HepG2 (cell line): ENCODE data around the gene CLASRP.

Source experiments
- ADNP ChIP-seq: sonication (generic); formaldehyde crosslinking; IDR thresholded peaks from 2 replicates; pipeline ENCODE4 v1.4.0; 2020; ENCODE audit warnings: missing genetic modification reagents
- EZH2 ChIP-seq: conservative IDR thresholded peaks from 2 replicates; pipeline ENCODE4 v1.6.1; 2012; ENCODE audit warnings: mild to moderate bottlenecking, low read depth, low read length, moderate library complexity
- HNRNPK ChIP-seq: fragments of 200-400 bp; formaldehyde crosslinking; IDR thresholded peaks from 2 replicates; pipeline ENCODE4 v1.6.1; 2018; ENCODE audit warnings: low read length, low read depth, moderate library complexity, mild to moderate bottlenecking; ENCODE audit not compliant: poor library complexity, severe bottlenecking
- JUNB ChIP-seq: sonication (generic); formaldehyde crosslinking; IDR thresholded peaks from 2 replicates; pipeline ENCODE4 v1.8.0; 2022; ENCODE audit warnings: missing genetic modification reagents, mild to moderate bottlenecking, borderline replicate concordance
- KDM5A ChIP-seq: fragments of 200-600 bp; sonication (generic); IDR thresholded peaks from 2 replicates; pipeline ENCODE4 v1.7.0; 2018; ENCODE audit warnings: antibody characterized with exemption, mild to moderate bottlenecking, low read length, borderline replicate concordance
- MTF1 ChIP-seq: sonication (generic); formaldehyde crosslinking; IDR thresholded peaks from 2 replicates; pipeline ENCODE4 v1.5.0; 2020; ENCODE audit warnings: missing genetic modification reagents
- SETDB1 ChIP-seq: sonication (generic); formaldehyde crosslinking; IDR thresholded peaks from 2 replicates; pipeline ENCODE4 v1.5.1; 2020; ENCODE audit warnings: missing genetic modification reagents, mild to moderate bottlenecking, borderline replicate concordance
- TCF12 ChIP-seq, 2 experiments: fragments of 450-650 bp in 1 of 2; sonication (generic) in 1 of 2; formaldehyde crosslinking in 1 of 2; IDR thresholded peaks; 2 replicates each; pipeline versions ENCODE4 v1.6.1 to v1.8.0; 2017 to 2022; ENCODE audit warnings: antibody characterized with exemption in 1 of 2, mild to moderate bottlenecking in 1 of 2, missing genetic modification reagents in 1 of 2, moderate library complexity in 1 of 2
- TEAD2 ChIP-seq: sonication (generic); formaldehyde crosslinking; IDR thresholded peaks from 2 replicates; pipeline ENCODE4 v1.9.0; 2021; ENCODE audit warnings: missing genetic modification reagents
- ZNF792 ChIP-seq: IDR thresholded peaks from 2 replicates; pipeline ENCODE4 v1.6.1; 2016
- TF ChIP-seq, protein P1 (sequence below): sonication (generic); formaldehyde crosslinking; IDR thresholded peaks from 2 replicates; pipeline ENCODE4 v1.5.0; 2020; ENCODE audit warnings: mild to moderate bottlenecking, missing genetic modification reagents, moderate library complexity
- TF ChIP-seq, protein P2 (sequence below): sonication (generic); formaldehyde crosslinking; conservative IDR thresholded peaks from 2 replicates; pipeline ENCODE4 v1.5.0; 2020; ENCODE audit warnings: missing genetic modification reagents

DNA sequence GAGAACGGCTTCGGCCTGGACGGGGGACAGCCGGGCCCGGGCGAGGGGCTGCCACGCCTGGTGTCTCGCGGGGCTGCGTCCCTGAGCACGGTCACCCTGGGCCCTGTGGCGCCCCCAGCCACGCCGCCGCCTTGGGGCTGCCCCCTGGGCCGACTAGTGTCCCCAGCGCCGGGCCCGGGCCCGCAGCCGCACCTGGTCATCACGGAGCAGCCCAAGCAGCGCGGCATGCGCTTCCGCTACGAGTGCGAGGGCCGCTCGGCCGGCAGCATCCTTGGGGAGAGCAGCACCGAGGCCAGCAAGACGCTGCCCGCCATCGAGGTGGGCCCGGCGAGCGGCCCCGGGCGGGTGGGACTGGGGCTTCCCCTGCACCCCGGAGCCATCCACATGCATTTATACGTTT lies 26.9 kb upstream of the CLASRP start:
- no peak for TF ChIP-seq TEAD2 (CRISPR knock-in tag)
- TF ChIP-seq MTF1 (CRISPR knock-in tag), result no peak
- TF ChIP-seq ZNF792 (CRISPR knock-in tag), result no peak
- TF ChIP-seq HNRNPK, result no peak
- no peak for TF ChIP-seq ADNP
- no peak for TF ChIP-seq JUNB (CRISPR knock-in tag)
- no peak for TF ChIP-seq SETDB1
- no peak for TF ChIP-seq TCF12 (IDR thresholded peaks at IDR 0.05)
- no peak for TF ChIP-seq TCF12 (CRISPR knock-in tag; IDR thresholded peaks at IDR 0.05)
- no peak for TF ChIP-seq KDM5A
- TF ChIP-seq, protein P1, sequence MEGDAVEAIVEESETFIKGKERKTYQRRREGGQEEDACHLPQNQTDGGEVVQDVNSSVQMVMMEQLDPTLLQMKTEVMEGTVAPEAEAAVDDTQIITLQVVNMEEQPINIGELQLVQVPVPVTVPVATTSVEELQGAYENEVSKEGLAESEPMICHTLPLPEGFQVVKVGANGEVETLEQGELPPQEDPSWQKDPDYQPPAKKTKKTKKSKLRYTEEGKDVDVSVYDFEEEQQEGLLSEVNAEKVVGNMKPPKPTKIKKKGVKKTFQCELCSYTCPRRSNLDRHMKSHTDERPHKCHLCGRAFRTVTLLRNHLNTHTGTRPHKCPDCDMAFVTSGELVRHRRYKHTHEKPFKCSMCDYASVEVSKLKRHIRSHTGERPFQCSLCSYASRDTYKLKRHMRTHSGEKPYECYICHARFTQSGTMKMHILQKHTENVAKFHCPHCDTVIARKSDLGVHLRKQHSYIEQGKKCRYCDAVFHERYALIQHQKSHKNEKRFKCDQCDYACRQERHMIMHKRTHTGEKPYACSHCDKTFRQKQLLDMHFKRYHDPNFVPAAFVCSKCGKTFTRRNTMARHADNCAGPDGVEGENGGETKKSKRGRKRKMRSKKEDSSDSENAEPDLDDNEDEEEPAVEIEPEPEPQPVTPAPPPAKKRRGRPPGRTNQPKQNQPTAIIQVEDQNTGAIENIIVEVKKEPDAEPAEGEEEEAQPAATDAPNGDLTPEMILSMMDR (CRISPR knock-in tag), result no peak
- TF ChIP-seq EZH2, result no peak
- TF ChIP-seq, protein P2, sequence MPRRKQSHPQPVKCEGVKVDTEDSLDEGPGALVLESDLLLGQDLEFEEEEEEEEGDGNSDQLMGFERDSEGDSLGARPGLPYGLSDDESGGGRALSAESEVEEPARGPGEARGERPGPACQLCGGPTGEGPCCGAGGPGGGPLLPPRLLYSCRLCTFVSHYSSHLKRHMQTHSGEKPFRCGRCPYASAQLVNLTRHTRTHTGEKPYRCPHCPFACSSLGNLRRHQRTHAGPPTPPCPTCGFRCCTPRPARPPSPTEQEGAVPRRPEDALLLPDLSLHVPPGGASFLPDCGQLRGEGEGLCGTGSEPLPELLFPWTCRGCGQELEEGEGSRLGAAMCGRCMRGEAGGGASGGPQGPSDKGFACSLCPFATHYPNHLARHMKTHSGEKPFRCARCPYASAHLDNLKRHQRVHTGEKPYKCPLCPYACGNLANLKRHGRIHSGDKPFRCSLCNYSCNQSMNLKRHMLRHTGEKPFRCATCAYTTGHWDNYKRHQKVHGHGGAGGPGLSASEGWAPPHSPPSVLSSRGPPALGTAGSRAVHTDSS (CRISPR knock-in tag), result no peak
